Sigmoid colon (tissue), 4 donors: ENCODE measurements around the gene SLC8B1.

Experiments used
- EP300 ChIP-seq, 4 donors: sonication (generic); formaldehyde crosslinking; IDR thresholded peaks; one replicate each; pipeline ENCODE4 v1.6.1; 2017; ENCODE audit warnings: antibody characterized with exemption in 4 of 4
- POLR2A ChIP-seq, 2 donors: fragments of 450-650 bp; IDR thresholded peaks; one replicate each; pipeline ENCODE4 v1.6.1; 2016; ENCODE audit warnings: antibody characterized with exemption in 2 of 2, mild to moderate bottlenecking in 2 of 2, moderate library complexity in 2 of 2
- TF ChIP-seq, protein P1 (sequence below), 4 experiments: fragments of 450-650 bp in 3 of 4; fragments of 200-600 bp in 1 of 4; IDR thresholded peaks; one replicate each; pipeline ENCODE4 v1.5.1; 2016 to 2019; ENCODE audit warnings: antibody characterized with exemption in 4 of 4, mild to moderate bottlenecking in 3 of 4, moderate library complexity in 2 of 4

DNA sequence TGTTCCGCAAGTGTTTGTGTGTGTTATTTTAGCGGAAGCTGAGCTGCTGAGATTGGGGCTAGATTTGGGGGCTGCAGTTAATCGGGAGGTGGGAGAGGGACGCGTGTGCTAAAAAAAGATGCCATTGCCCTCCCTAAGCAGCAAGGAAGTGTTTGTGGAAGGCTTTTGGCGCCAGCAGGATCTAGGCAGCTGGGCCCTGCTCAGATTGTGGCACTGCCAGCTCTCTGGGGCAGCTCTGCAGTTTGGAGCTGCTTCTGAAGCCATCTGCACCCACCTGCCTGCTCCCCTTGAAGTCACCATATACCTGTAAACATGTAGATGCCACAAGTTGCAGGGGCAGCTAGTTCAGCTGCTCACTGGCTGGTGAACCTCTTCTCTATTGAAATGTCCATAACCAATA is 84.9 kb downstream of the SLC8B1 start:
- TF ChIP-seq, protein P1, sequence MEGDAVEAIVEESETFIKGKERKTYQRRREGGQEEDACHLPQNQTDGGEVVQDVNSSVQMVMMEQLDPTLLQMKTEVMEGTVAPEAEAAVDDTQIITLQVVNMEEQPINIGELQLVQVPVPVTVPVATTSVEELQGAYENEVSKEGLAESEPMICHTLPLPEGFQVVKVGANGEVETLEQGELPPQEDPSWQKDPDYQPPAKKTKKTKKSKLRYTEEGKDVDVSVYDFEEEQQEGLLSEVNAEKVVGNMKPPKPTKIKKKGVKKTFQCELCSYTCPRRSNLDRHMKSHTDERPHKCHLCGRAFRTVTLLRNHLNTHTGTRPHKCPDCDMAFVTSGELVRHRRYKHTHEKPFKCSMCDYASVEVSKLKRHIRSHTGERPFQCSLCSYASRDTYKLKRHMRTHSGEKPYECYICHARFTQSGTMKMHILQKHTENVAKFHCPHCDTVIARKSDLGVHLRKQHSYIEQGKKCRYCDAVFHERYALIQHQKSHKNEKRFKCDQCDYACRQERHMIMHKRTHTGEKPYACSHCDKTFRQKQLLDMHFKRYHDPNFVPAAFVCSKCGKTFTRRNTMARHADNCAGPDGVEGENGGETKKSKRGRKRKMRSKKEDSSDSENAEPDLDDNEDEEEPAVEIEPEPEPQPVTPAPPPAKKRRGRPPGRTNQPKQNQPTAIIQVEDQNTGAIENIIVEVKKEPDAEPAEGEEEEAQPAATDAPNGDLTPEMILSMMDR (IDR thresholded peaks at IDR 0.05) = no peak
- TF ChIP-seq POLR2A (IDR thresholded peaks at IDR 0.05) (no peak), EP300 (IDR thresholded peaks at IDR 0.05) (no peak)
